ENCODE data around the gene EPN2. TPM values are rescaled to one million over a fixed set of nuclear protein-coding genes. Genes with fewer than 3 reads are reported as not detected.
A peak's percentile ranks its signal among the peaks of the same experiment; 100 is the strongest.

EPN2 gene
- total RNA-seq, 1 donor from 2014 or later = 14.2 TPM

- H3K4me3 ChIP-seq (ENCODE audit: low read depth, low read length) = no peak overlapping the region
- TF ChIP-seq CTCF (conservative IDR thresholded peaks at IDR 0.05; ENCODE audit: low read depth, low read length) = no peak
- no peak for DNase-seq (ENCODE audit: low read depth)
Observed at GRCh38 chr17:19269641-19270040, 32.5 kb downstream of the EPN2 start.

GRCh38 chr17:19270347-19270703 is 33.2 kb downstream of the EPN2 start:
- no peak for DNase-seq (ENCODE audit: low read depth)
- no peak overlapping the region for H3K4me3 ChIP-seq (ENCODE audit: low read depth, low read length)
- TF ChIP-seq CTCF (conservative IDR thresholded peaks at IDR 0.05; ENCODE audit: low read depth, low read length) = peak; percentile 7

- no peak for TF ChIP-seq CTCF (conservative IDR thresholded peaks at IDR 0.05; ENCODE audit: low read depth, low read length)
- no peak overlapping the region for H3K4me3 ChIP-seq (ENCODE audit: low read depth, low read length)
- no peak for DNase-seq (ENCODE audit: low read depth)
Observed at GRCh38 chr17:19270704-19271611, 33.8 kb downstream of the EPN2 start.

GRCh38 chr17:19271780-19272357 is 34.7 kb downstream of the EPN2 start:
- H3K4me3 ChIP-seq (ENCODE audit: low read depth, low read length) = no peak overlapping the region
- DNase-seq (ENCODE audit: low read depth) = no peak
- TF ChIP-seq CTCF (conservative IDR thresholded peaks at IDR 0.05; ENCODE audit: low read depth, low read length) = no peak

- DNase-seq (ENCODE audit: low read depth) = no peak
- no peak overlapping the region for H3K4me3 ChIP-seq (ENCODE audit: low read depth, low read length)
- no peak for TF ChIP-seq CTCF (conservative IDR thresholded peaks at IDR 0.05; ENCODE audit: low read depth, low read length)
Observed at GRCh38 chr17:19273731-19274130, 36.6 kb downstream of the EPN2 start.

- no peak for DNase-seq (ENCODE audit: low read depth)
- no peak for TF ChIP-seq CTCF (conservative IDR thresholded peaks at IDR 0.05; ENCODE audit: low read depth, low read length)
- H3K4me3 ChIP-seq (ENCODE audit: low read depth, low read length) = no peak overlapping the region
Observed at GRCh38 chr17:19274893-19275292, 37.7 kb downstream of the EPN2 start.

Measured in epithelial cell of proximal tubule (primary cell).